OCI-LY1 (cell line): ENCODE data around the gene DNAAF9.

ENCODE experiments used
- CTCF ChIP-seq: fragments of 200-600 bp; sonication (generic), shearing (Covaris generic); IDR thresholded peaks from 2 replicates; pipeline ENCODE4 v1.5.1; 2017; ENCODE audit warnings: mild to moderate bottlenecking, antibody characterized with exemption, low read length, moderate library complexity, mixed read lengths
- EZH2 ChIP-seq: fragments of 200-600 bp; sonication (generic), shearing (Covaris generic); IDR thresholded peaks from 2 replicates; pipeline ENCODE4 v1.8.0; 2017; ENCODE audit warnings: borderline replicate concordance, mixed run types, mild to moderate bottlenecking, antibody characterized with exemption, low read length, moderate library complexity, mixed read lengths

- TF ChIP-seq CTCF: no peak
- no peak for TF ChIP-seq EZH2
These were observed 29.3 kb downstream of the DNAAF9 start for GRCh38 chr20:3378138-3378537.
